Spleen (tissue), 11 donors: ENCODE measurements around the gene EIF2AK3. TPM values are rescaled to one million over a fixed set of nuclear protein-coding genes. Genes with fewer than 3 reads are reported as not detected.

Experiments
- DNase-seq: peaks from one replicate; pipeline ENCODE4 v3.0.0-alpha.2; 2020
- H3K27ac ChIP-seq, 8 donors: fragments of 200-600 bp; sonication (generic) in 7 of 8; 1 replicate in 4 of 8; 2 replicates in 4 of 8; pipeline versions ENCODE4 v1.5.0 to v1.8.0; 2016 to 2021; ENCODE audit warnings: inconsistent platforms in 4 of 8, mild to moderate bottlenecking in 4 of 8, moderate library complexity in 1 of 8
- H3K27me3 ChIP-seq, 7 donors: fragments of 200-600 bp; sonication (generic) in 6 of 7; replicated peaks in 1 of 7; 1 replicate in 4 of 7; 2 replicates in 3 of 7; pipeline versions ENCODE4 v1.5.0 to v1.8.0; 2016 to 2021; ENCODE audit warnings: inconsistent platforms in 3 of 7, mild to moderate bottlenecking in 1 of 7
- H3K36me3 ChIP-seq, 6 donors: fragments of 200-600 bp; sonication (generic) in 5 of 6; 1 replicate in 4 of 6; 2 replicates in 2 of 6; pipeline versions ENCODE4 v1.5.0 to v1.8.0; 2016 to 2021; ENCODE audit warnings: inconsistent platforms in 2 of 6
- H3K4me1 ChIP-seq, 6 donors: fragments of 200-600 bp; sonication (generic) in 5 of 6; 1 replicate in 3 of 6; 2 replicates in 3 of 6; pipeline versions ENCODE4 v1.5.0 to v1.8.0; 2016 to 2021; ENCODE audit warnings: inconsistent platforms in 3 of 6
- H3K4me3 ChIP-seq, 8 donors: fragments of 200-600 bp; sonication (generic) in 7 of 8; 1 replicate in 4 of 8; 2 replicates in 4 of 8; pipeline versions ENCODE4 v1.5.0 to v1.8.0; 2016 to 2021; ENCODE audit warnings: inconsistent platforms in 4 of 8, mild to moderate bottlenecking in 4 of 8, moderate library complexity in 2 of 8
- H3K9me3 ChIP-seq, 8 donors: fragments of 200-600 bp; sonication (generic) in 7 of 8; 1 replicate in 4 of 8; 2 replicates in 4 of 8; pipeline versions ENCODE4 v1.5.0 to v1.8.0; 2016 to 2021; ENCODE audit warnings: inconsistent platforms in 4 of 8
- POLR2A ChIP-seq, 3 donors: fragments of 450-650 bp; IDR thresholded peaks; one replicate each; pipeline ENCODE4 v1.5.1; 2017; ENCODE audit warnings: antibody characterized with exemption in 3 of 3, mild to moderate bottlenecking in 1 of 3
- POLR2AphosphoS5 ChIP-seq, 3 donors: sonication (generic); formaldehyde crosslinking; IDR thresholded peaks; one replicate each; pipeline ENCODE4 v1.5.1; 2017; ENCODE audit warnings: antibody characterized with exemption in 3 of 3
- WGBS, 5 donors: extraction: QIAGEN DNeasy Blood & Tissue Kit in 3 of 5; methylation state at CpG; one replicate each; pipeline versions ENCODE4 v1.1.5 to v1.1.7; 2013 to 2018; 5-methylcytosine and 5-hydroxymethylcytosine counted together
- intact Hi-C: fragments of 100-400 bp; cut with DNase I; formaldehyde crosslinking; loops from one replicate; pipeline ENCODE4 v1.15.0; 2023; ENCODE audit warnings: low total_unique reads
- polyA plus RNA-seq, 3 donors: library from polyadenylated mRNA; stranded (reverse); fragments of 200-250 nt; gene quantifications; one replicate each; pipeline ENCODE4 v1.2.1, GENCODE V29; 2013
- total RNA-seq, 7 donors: library from RNA; depleted of rRNA in 3 of 7; stranded (reverse); fragments of >200 nt in 3 of 7; fragmentation: NEBNext Ultra II Directional in 4 of 7; extraction: Animal tissue kit (Norgen Biotek cat#: 25700) in 4 of 7; gene quantifications; one replicate each; pipeline versions ENCODE4 v1.1.0 to v1.2.1, GENCODE V29; 2016 to 2021
- TF ChIP-seq, protein P1 (sequence below), 11 experiments: fragments of 200-600 bp in 7 of 11; fragments of 450-650 bp in 4 of 11; sonication (generic) in 4 of 11; IDR thresholded peaks in 8 of 11; conservative IDR thresholded peaks in 3 of 11; 1 replicate in 7 of 11; 2 replicates in 4 of 11; pipeline versions ENCODE4 v1.4.0 to v1.8.0; 2016 to 2021; ENCODE audit warnings: antibody characterized with exemption in 11 of 11, inconsistent platforms in 4 of 11, mild to moderate bottlenecking in 1 of 11
- donor health status: healthy with polysubstance abuse.
- donor health status: DM: no; HTN: no; CAD: no; lungs with moderate emphysema.
- donor health status: DM: no; HTN: no; CAD: no.
- donor health status: Bipolar disorder and iron deficiency.
- donor health status: healthy.
- donor health status: DM: no; HTN: no; CAD: no.
- donor health status: DM: yes; HTN: yes; CAD: no.

The EIF2AK3 gene
- total and polyA plus RNA-seq, 10 donors = 4.3 to 29.8 (median 21.2) TPM

DNA sequence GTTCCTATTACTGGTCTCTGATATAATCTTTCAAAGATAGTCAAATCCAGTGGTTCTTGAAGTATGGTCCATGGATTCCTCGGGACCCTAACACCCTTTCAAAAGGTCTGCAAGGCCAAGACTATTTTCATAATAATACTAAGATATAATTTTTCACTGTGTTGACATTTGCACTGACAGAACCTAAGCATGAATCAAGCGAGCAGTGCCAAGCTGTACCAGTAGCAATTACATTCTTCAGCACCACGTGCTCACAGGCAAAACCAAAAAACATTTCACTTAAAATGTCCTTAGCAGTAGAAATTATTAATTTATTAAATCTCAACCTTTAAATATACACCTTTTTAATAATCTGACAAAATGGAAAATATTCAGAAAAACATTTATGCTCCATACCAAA, 59.1 kb downstream of the EIF2AK3 start:
- Histone ChIP-seq H3K36me3 (peaks cover 3 to 94% (median 35%) of the 10 kb centered on the region in 6 donors), H3K9me3 (no peaks in the 10 kb centered on the region), H3K27me3 (no peaks in the 10 kb centered on the region), H3K4me3 (no peak overlapping the region), H3K4me1 (no peaks in the 10 kb centered on the region), H3K27ac (no peak overlapping the region)
- TF ChIP-seq POLR2AphosphoS5 (IDR thresholded peaks at IDR 0.05) (no peak), POLR2A (IDR thresholded peaks at IDR 0.05) (no peak)
- TF ChIP-seq, protein P1, sequence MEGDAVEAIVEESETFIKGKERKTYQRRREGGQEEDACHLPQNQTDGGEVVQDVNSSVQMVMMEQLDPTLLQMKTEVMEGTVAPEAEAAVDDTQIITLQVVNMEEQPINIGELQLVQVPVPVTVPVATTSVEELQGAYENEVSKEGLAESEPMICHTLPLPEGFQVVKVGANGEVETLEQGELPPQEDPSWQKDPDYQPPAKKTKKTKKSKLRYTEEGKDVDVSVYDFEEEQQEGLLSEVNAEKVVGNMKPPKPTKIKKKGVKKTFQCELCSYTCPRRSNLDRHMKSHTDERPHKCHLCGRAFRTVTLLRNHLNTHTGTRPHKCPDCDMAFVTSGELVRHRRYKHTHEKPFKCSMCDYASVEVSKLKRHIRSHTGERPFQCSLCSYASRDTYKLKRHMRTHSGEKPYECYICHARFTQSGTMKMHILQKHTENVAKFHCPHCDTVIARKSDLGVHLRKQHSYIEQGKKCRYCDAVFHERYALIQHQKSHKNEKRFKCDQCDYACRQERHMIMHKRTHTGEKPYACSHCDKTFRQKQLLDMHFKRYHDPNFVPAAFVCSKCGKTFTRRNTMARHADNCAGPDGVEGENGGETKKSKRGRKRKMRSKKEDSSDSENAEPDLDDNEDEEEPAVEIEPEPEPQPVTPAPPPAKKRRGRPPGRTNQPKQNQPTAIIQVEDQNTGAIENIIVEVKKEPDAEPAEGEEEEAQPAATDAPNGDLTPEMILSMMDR (IDR thresholded peaks at IDR 0.05 in 8 of 11, conservative IDR thresholded peaks at IDR 0.05 in 3 of 11) = no peak
- intact Hi-C loops = no loop called here
- no peak for DNase-seq
- WGBS, 5 donors = 96 to 98% (median 96%) methylated on average over 3 of the region's 3 CpGs

DNA sequence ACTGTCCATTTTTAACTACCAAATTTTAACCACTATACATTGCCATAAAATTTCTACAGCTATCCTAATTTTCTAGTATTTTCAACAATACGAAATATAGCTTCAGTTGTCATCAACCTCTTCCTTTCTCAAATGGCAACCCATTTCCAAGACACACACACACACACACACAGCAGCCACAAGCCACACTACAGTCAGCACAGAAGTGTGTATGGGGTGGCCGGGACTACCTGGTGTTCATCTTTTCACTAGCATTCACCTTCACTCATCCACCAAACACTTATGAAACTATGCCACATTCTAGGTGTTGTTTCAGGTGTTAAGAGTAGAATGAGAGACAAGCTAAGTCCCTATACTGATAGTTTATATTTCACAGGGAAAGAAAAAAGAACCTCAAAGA, 62.9 kb downstream of the EIF2AK3 start:
- no peak overlapping the region for H3K4me3 ChIP-seq
- H3K36me3 ChIP-seq = peaks cover 3 to 94% (median 30%) of the 10 kb centered on the region in 6 donors
- intact Hi-C loops = no loop called here
- no peaks in the 10 kb centered on the region for H3K27me3 ChIP-seq
- H3K27ac ChIP-seq = no peak overlapping the region
- no peak for DNase-seq
- peaks cover 0 to 4% (median 0%) of the 10 kb centered on the region in 6 donors for H3K4me1 ChIP-seq
- H3K9me3 ChIP-seq = no peaks in the 10 kb centered on the region
- WGBS, 5 donors = 85 to 94% (median 88%) methylated on average over 2 of the region's 2 CpGs
- TF ChIP-seq POLR2A (IDR thresholded peaks at IDR 0.05) (no peak), POLR2AphosphoS5 (IDR thresholded peaks at IDR 0.05) (no peak)
- TF ChIP-seq, protein P1 (IDR thresholded peaks at IDR 0.05 in 8 of 11, conservative IDR thresholded peaks at IDR 0.05 in 3 of 11) = no peak

DNA sequence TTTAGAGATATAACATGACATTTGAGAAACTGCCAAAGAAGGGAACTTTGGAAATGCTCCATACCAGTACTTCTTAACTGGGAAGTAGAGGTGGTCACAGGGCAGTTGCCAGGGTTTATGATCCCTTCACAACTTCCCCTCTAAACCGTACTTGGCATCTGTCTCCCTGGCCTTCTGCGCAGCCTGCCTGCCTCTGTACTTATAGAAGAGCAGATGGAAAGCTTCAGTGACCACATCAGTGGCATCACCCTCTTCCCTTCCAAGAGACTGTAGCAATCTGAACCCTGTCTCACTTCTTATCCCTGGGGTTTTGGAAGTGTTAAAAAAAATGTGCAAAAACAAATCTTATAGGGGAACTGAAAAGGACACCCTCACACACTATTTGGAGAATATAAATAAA, 64.1 kb downstream of the EIF2AK3 start:
- H3K4me1 ChIP-seq = peaks cover 0 to 4% (median 0%) of the 10 kb centered on the region in 6 donors
- peaks cover 0 to 93% (median 27%) of the 10 kb centered on the region in 6 donors for H3K36me3 ChIP-seq

GRCh38 chr2:88561646-88562388, 65.4 kb downstream of the EIF2AK3 start:
- intact Hi-C loops = no loop called here
- Histone ChIP-seq H3K27ac (no peak overlapping the region), H3K4me1 (peaks cover 0 to 4% (median 0%) of the 10 kb centered on the region in 6 donors), H3K9me3 (no peaks in the 10 kb centered on the region), H3K4me3 (no peak overlapping the region), H3K27me3 (no peaks in the 10 kb centered on the region), H3K36me3 (peaks cover 0 to 93% (median 38%) of the 10 kb centered on the region in 6 donors)
- WGBS, 5 donors = 74 to 87% (median 84%) methylated on average over 3 of the region's 3 CpGs
- DNase-seq = no peak
- TF ChIP-seq POLR2AphosphoS5 (IDR thresholded peaks at IDR 0.05) (no peak), POLR2A (IDR thresholded peaks at IDR 0.05) (no peak)
- TF ChIP-seq, protein P1 (IDR thresholded peaks at IDR 0.05 in 8 of 11, conservative IDR thresholded peaks at IDR 0.05 in 3 of 11) = no peak

More for the DNA sequence above, 64.1 kb downstream of the EIF2AK3 start:
- Histone ChIP-seq H3K4me3 (no peak overlapping the region), H3K27ac (no peak overlapping the region), H3K27me3 (no peaks in the 10 kb centered on the region), H3K9me3 (no peaks in the 10 kb centered on the region)
- 38 to 65% (median 45%) methylated on average over 2 of the region's 2 CpGs for WGBS, 5 donors
- intact Hi-C loops = no loop called here
- TF ChIP-seq POLR2A (IDR thresholded peaks at IDR 0.05) = no peak
- TF ChIP-seq POLR2AphosphoS5 (IDR thresholded peaks at IDR 0.05) = no peak
- TF ChIP-seq, protein P1 (IDR thresholded peaks at IDR 0.05 in 8 of 11, conservative IDR thresholded peaks at IDR 0.05 in 3 of 11) = no peak
- no peak for DNase-seq
